Measurements from ENCODE around the gene HS3ST6.
A peak's percentile ranks its signal among the peaks of the same experiment; 100 is the strongest.

- TF ChIP-seq, protein P1, sequence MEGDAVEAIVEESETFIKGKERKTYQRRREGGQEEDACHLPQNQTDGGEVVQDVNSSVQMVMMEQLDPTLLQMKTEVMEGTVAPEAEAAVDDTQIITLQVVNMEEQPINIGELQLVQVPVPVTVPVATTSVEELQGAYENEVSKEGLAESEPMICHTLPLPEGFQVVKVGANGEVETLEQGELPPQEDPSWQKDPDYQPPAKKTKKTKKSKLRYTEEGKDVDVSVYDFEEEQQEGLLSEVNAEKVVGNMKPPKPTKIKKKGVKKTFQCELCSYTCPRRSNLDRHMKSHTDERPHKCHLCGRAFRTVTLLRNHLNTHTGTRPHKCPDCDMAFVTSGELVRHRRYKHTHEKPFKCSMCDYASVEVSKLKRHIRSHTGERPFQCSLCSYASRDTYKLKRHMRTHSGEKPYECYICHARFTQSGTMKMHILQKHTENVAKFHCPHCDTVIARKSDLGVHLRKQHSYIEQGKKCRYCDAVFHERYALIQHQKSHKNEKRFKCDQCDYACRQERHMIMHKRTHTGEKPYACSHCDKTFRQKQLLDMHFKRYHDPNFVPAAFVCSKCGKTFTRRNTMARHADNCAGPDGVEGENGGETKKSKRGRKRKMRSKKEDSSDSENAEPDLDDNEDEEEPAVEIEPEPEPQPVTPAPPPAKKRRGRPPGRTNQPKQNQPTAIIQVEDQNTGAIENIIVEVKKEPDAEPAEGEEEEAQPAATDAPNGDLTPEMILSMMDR (IDR thresholded peaks at IDR 0.05), result peak in 1 of 3 experiments; percentile 15
- peak in 1 of 2 donors; percentile 69 for TF ChIP-seq POLR2AphosphoS5 (IDR thresholded peaks at IDR 0.05; ENCODE audit: insufficient read depth in 1 of 2, low read depth in 1 of 2)
Measured at GRCh38 chr16:1923299-1924034, 5.3 kb upstream of the HS3ST6 start.

Data from vagina (tissue), 2 donors.